CD1c-positive myeloid dendritic cell (primary cell): ENCODE measurements around the gene GLRX3.

ENCODE experiments used
- DNase-seq: peaks from one replicate; pipeline ENCODE4 v3.0.0-alpha.2; 2016; ENCODE audit errors: extremely low spot score

The GLRX3 gene

GRCh38 chr10:130208807-130209206 lies 72.6 kb downstream of the GLRX3 start:
- DNase-seq, result no peak

- DNase-seq, result no peak
Observed at GRCh38 chr10:130212746-130213145, 76.6 kb downstream of the GLRX3 start.

- DNase-seq, result no peak
Observed at GRCh38 chr10:130213286-130214080, 77.3 kb downstream of the GLRX3 start.

GRCh38 chr10:130214431-130214830 lies 78.2 kb downstream of the GLRX3 start:
- DNase-seq, result no peak

GRCh38 chr10:130215151-130215930 lies 79.2 kb downstream of the GLRX3 start:
- DNase-seq, result no peak

GRCh38 chr10:130215931-130216231 lies 79.7 kb downstream of the GLRX3 start:
- DNase-seq, result no peak

GRCh38 chr10:130218181-130218641 lies 82.0 kb downstream of the GLRX3 start:
- no peak for DNase-seq

- no peak for DNase-seq
Observed at GRCh38 chr10:130218936-130219335, 82.7 kb downstream of the GLRX3 start.

- DNase-seq, result no peak
Observed at GRCh38 chr10:130220251-130221185, 84.3 kb downstream of the GLRX3 start.

- DNase-seq, result no peak
Observed at GRCh38 chr10:130221456-130222375, 85.5 kb downstream of the GLRX3 start.

- DNase-seq, result no peak
Observed at GRCh38 chr10:130222381-130222780, 86.2 kb downstream of the GLRX3 start.

- DNase-seq, result no peak
Observed at GRCh38 chr10:130224228-130224627, 88.0 kb downstream of the GLRX3 start.

- DNase-seq, result no peak
Observed at GRCh38 chr10:130226012-130226411, 89.8 kb downstream of the GLRX3 start.

- no peak for DNase-seq
Observed at GRCh38 chr10:130227883-130228282, 91.7 kb downstream of the GLRX3 start.
